GM21576 (cell line): Measurements from ENCODE around the gene CARMIL1.
"Not testable (repeated sequence)": the region's sequence is repeated elsewhere in the genome, so short reads cannot be mapped to it uniquely, and the experiment has no call there.

Source experiments
- ATAC-seq: cut with Tn5 transposase; IDR thresholded peaks from one replicate; pipeline ENCODE4 v1.9.1; 2021; ENCODE audit warnings: mild to moderate bottlenecking, moderate library complexity; ENCODE audit not compliant: unreplicated experiment

Gene CARMIL1

GRCh38 chr6:25435416-25435985 is 156.3 kb downstream of the CARMIL1 start:
- ATAC-seq, result no peak

- ATAC-seq, result no peak
These were observed 157.6 kb downstream of the CARMIL1 start for GRCh38 chr6:25436760-25437159.

GRCh38 chr6:25439368-25439767 is 160.2 kb downstream of the CARMIL1 start:
- no peak for ATAC-seq

- no peak for ATAC-seq
These were observed 162.6 kb downstream of the CARMIL1 start for GRCh38 chr6:25441663-25442270.

- no peak for ATAC-seq
These were observed 163.7 kb downstream of the CARMIL1 start for GRCh38 chr6:25442898-25443297.

- ATAC-seq, result not testable (repeated sequence)
These were observed 165.3 kb downstream of the CARMIL1 start for GRCh38 chr6:25444521-25444920.

GRCh38 chr6:25446830-25447569 is 167.8 kb downstream of the CARMIL1 start:
- no peak for ATAC-seq

GRCh38 chr6:25447570-25447929 is 168.4 kb downstream of the CARMIL1 start:
- ATAC-seq, result no peak

GRCh38 chr6:25448965-25449538 is 169.9 kb downstream of the CARMIL1 start:
- ATAC-seq, result no peak

- no peak for ATAC-seq
These were observed 170.6 kb downstream of the CARMIL1 start for GRCh38 chr6:25449774-25450173.

- no peak for ATAC-seq
These were observed 171.5 kb downstream of the CARMIL1 start for GRCh38 chr6:25450469-25451198.

- no peak for ATAC-seq
These were observed 172.9 kb downstream of the CARMIL1 start for GRCh38 chr6:25452031-25452430.

GRCh38 chr6:25453288-25453687 is 174.1 kb downstream of the CARMIL1 start:
- no peak for ATAC-seq

GRCh38 chr6:25454136-25454535 is 175.0 kb downstream of the CARMIL1 start:
- no peak for ATAC-seq

- ATAC-seq, result no peak
These were observed 177.3 kb downstream of the CARMIL1 start for GRCh38 chr6:25456249-25457040.

GRCh38 chr6:25457516-25457915 is 178.3 kb downstream of the CARMIL1 start:
- no peak for ATAC-seq

- ATAC-seq, result no peak
These were observed 179.3 kb downstream of the CARMIL1 start for GRCh38 chr6:25458485-25458884.

- ATAC-seq, result no peak
These were observed 183.2 kb downstream of the CARMIL1 start for GRCh38 chr6:25462235-25462897.

- no peak for ATAC-seq
These were observed 184.3 kb downstream of the CARMIL1 start for GRCh38 chr6:25463441-25463840.

- ATAC-seq, result no peak
These were observed 185.1 kb downstream of the CARMIL1 start for GRCh38 chr6:25464225-25464624.
